NB4 (cell line): ENCODE results near the gene TGM3.

Experiments
- CTCF ChIP-seq: IDR thresholded peaks from one replicate; pipeline ENCODE4 v1.5.1; 2012; ENCODE audit warnings: low read depth, low read length
- MAX ChIP-seq: IDR thresholded peaks from 2 replicates; pipeline ENCODE4 v1.6.1; 2011; ENCODE audit warnings: low read depth, low read length
- POLR2A ChIP-seq: IDR thresholded peaks from 2 replicates; pipeline ENCODE4 v1.6.1; 2011; ENCODE audit warnings: mild to moderate bottlenecking; ENCODE audit not compliant: insufficient read length; ENCODE audit errors: extremely low read depth

- TF ChIP-seq POLR2A (no peak), CTCF (no peak), MAX (no peak)
Observed at GRCh38 chr20:2249935-2250334, 45.9 kb upstream of the TGM3 start.
